Stimulated activated CD8-positive, alpha-beta memory T cell treated with anti-CD3 and anti-CD28 coated beads, Interleukin-12 subunit alpha, Interleukin-12 subunit beta, amount 100 ng/mL, for 24 hours (primary cell): ENCODE measurements around the gene TPRG1L.
"Not testable (repeated sequence)": the region's sequence is repeated elsewhere in the genome, so short reads cannot be mapped to it uniquely, and the experiment has no call there.

Source experiments
- DNase-seq: peaks from one replicate; pipeline ENCODE4 v3.0.0-alpha.2; 2020; ENCODE audit errors: extremely low read depth

The TPRG1L gene

DNA sequence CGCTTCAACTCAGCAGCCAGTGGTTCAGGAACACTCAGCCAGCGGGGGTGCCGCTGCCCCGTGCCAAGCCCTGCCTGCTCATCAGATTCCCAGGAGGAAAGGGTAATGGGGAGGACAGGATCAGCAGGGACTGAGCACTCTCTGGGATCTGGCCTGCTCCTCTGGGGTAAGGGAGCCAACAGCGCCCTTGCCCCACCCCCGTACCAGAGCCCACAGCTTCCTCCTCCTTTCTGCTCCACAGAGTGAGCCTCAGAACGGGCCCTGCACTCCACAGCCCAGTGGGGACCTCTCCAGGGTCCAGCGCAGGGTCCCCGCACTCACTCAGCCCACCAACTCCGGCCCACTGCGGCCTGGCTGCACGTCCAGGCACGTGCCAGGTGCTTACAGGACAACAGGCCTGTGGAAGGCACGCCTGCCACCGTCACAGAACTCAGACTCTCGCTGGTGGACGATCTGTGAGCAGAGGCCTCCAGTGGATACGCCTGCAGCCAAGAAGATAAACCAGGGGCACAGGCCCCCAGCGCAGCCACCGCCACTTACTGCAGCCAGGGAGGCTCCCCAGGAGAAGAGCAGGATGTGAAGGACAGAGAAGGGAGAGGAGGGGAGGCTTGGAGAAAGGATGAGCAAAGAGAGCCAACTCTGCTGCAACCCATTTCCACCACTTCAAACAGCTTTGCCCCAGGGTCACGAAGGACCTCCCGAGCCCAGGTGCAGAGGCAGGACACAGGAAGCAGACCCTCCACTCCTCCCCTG is 15.6 kb upstream of the TPRG1L start:
- no peak for DNase-seq

DNA sequence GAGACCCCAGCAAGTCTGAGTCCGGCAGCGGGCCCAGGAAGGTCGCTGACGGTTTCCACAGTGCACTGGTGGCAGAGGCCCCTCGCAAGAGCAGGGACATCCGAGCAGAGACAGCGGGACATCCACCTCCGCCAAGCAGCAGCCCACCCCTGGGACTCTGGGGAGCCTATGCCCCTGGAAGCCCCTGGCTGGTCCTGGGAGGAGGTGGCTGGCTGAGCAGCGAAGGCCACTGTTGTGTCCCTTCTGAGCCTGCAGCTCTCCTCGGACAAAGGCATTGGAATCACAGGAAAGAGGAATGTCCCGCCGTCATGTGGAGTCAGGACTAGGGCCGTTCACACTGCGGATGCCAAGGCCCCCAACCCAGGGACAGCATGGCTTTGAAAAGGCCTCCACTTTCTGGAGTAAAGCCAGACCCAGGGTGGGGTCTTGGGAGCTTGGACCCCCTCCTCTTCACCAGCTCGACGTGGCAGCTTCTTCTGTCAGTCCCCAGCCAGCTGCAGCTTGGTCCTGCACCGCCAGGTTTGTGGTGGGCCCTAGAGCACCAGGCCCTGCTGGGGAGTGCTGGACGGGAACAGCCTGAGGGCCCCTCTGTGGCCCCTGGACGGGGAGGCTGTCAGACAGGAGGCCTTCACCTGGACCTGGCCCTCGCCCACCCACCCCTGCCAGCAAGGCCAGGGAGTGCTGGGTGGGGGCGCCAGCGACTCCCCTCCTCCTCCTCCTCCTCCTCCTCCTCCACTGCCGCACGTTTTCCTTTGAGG is 14.9 kb upstream of the TPRG1L start:
- no peak for DNase-seq

DNA sequence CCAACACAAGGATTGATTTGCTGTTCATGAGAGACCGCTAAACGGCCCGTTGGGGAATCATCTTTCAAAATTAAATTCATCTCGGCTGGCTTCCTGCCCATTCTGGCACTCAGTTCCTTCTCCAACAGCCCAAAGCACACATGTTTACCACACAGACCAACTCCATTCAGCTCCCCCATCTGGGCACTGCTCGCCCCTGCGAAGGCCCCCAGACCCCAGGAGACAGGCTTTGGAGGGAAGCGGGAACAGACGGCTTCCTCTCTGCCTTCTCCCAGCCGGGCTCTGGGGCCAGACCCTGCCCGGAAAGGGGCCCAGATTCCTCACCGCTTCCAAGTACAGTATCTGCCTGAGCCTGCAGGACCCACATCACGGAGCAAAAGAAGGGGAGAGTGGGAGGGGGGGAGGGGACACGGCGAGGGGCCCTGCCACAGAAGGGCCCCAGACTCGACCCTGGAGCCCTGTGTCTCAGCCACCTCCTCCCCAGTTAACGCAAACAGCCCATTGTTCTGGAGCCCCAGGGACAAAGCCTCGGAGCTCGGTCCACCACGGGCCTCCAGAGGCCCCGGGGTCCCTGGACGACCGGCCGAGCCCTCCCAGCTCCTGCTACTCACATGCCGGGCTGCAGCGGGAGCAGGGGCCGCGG is 14.2 kb upstream of the TPRG1L start:
- DNase-seq: no peak

DNA sequence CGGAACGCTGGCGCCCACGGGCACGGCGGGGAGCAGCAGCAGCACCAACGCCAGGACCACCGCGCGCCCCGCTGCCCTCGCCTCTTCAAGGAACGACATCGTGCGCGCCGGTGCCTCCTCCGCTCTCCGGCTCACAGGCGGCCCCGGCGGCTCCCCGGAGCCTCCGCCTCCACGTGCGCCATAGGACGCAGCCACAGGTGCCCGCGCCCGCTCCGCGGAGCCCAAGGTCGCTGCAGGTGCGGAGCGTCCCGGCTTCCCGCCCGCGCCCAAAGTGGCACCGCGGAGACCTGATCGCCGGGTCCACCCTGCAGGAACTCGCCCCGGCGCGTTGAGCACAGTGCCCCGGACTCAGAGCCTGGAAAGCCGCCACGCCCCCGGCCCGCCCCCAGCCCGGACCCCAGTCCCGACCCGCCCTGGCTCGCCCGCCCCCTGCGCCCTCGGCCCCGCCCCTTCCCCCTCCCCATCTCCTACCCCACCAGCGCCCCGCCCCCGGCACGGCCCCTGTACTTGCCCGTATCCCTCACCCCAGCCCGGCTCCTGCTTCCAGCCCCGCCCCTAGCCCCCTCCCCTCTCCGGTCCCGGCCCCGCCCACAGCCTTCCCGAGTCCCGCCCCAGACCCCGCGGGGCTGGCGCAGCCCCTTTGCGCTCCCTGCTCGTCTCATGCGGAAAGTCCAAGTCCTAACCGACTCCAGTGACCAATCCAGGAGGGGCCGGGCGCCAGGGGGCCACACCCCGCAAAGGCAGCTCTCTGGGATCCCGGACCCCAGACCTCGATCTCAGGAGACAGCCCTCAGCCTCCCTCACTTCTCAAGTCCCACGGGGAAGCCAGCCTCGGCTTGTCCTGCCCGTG is 13.4 kb upstream of the TPRG1L start, which contains the start of gene MEGF6:
Gene MEGF6, minus strand, starts transcription at position 339 of the 850 bp plus-strand sequence. Its CDS starts 240 bp downstream, at position 99.
- DNase-seq: peak; percentile 35

DNA sequence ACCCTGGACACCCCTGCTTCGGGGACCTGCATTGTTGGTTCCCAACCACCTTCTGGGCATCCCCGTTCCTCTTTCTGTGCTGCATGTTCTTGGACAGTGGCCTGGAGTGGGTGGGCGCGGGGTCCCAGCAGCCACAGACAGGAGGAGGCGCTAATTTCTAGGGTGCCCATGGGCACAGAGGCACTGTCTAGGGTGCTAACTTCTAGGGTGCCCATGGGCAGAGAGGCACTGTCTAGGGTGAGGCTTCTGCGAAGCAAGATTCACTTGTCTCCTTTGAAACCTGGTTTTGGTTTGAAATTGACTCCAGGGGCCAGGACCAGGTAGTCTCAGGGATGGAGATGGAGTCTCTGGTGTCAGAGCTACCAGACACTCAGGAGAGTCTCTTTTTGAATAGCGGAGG is 12.7 kb upstream of the TPRG1L start:
- DNase-seq: no peak

DNA sequence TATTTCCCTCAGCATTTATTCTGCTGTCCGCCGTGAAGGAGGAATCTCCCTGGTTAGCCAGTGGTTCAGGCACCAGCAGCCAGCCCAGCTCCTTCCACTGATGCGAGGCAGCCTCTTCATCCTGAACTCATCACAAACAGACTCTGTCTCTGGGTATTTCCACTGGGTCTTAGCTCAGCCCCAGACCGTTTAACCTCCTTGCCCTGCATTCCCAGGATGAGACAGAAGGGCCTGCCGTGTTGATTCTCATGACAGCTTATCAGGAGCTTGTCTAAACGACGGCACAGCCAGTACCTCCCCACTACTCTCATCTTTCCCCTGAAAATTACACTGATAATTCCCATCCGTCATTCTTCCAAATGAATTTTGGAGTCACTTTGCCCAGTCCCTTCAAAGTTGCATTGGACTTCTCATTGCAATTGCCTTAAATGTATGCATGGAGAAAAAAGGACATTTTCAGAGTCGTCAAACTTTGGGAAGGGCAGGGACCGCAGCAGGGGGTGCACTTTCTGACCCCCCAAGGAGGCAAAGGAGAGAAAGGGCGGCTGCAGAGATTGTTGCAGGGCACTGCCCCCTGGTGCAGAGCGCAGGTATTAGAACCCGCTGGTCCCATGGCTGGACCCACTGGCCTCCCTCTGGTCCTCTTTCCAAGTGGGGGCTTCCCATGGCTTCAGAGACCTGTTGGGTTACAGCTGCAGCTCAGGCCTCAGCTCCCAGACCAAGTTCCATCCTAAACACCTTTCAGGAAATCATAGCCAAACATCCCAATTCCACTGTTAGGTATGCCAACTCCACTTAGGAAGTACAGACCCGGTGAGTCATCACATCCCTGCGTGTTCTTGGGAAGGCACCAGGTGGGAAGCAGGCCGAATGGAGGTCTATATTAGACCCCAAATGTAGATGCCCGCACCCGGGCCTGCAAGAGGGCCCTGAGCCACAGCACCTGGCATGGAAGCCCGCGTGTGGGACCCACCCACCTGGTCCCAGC is 9.8 kb upstream of the TPRG1L start:
- no peak for DNase-seq

DNA sequence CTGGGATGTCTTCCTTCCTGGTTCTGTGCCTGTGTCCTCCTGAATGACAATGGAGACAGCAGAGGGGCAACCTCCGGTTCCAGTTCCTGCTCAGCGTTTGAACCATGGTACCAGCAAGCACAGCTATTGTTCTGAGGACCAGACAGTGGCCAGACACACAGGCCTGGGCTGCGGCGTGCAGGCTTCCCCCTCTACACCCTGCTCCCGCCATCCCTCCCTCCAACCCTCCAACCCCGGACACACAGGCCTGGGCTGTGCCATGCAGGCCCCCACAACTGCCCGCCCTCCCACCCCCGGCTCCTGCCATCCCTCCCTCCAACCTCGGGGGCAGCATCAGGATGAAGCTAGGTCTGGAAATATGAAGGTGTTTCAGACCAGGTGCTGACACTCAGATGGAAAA is 8.0 kb upstream of the TPRG1L start:
- DNase-seq: no peak

DNA sequence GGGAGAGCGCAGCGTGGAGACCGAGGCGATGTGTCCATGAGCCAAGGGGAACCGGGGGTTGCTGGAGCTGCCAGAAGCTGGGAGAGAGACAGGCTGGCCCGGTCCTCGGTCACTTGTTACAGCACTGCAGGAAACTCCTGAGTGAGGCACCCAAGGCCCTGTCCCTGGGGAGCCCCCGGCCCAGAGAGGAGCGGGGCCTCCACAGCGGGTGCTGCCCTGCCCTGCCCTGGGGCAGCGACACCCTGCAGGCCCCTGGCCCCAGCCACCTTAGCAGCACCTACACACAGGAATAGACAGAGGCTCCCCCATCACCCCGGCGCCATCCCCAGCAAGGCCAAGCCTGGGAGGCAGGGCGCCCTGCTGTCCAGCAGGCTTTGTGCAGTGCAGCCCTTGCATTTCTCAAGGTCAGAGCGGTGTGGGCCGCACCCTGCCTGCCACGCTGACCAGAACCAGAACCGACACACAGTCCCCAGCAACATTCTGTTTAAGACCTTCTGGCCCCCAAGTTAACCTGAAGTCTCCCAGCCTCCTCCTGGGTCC is 6.9 kb upstream of the TPRG1L start:
- DNase-seq: no peak

DNA sequence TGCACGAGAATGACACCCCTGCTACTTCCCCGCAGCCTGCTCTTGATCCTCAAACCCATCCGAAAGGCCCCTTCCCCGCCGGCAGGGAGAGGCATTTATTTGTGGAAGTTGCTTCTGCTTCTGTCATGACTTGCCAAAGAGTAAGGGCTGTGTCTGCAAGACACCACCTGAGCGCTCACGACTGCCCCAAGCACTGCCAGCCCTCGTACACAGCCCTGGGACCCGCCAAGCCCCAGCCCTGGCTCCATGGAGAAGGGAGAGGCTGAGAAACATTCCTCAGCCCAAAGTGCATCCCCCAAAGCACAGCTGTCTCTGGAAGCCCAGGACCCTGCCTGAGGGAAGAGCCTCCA is 6.3 kb upstream of the TPRG1L start:
- no peak for DNase-seq

DNA sequence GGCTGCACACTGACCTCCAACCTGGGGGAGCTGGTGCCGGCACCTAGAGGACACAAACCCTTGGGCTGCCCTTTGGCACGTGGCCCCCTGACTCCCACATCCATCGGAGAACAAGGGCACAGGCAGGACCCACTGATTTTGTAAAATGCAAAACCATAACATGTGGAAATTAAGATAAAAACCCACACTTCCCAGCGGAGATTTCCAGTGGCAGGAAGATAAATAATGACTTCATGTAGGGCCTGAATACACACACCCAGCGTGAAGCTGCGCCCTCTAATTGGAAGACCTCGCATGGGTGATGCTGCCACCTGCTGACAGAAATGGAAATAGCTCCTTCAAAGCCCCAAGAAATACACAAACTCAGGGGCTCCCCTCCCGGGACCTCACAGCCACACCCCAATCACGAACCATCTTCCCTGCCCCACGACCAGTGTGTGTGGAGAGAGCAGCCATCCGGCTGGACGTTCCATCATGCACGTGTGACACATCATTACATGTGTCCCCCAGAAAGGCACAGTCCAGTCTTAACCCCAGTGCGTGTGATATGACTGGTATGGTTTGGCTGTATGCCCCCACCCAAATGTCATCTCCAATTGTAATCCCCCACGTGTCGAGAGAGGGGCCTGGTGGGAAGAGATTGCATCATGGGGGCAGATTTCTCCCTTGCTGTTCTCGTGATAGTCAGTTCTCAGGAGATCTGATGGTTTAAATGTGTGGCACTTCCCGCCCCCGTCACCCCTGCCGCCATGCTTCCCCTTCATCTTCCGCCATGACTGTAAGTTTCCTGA is 5.7 kb upstream of the TPRG1L start:
- DNase-seq: peak; percentile 39

DNA sequence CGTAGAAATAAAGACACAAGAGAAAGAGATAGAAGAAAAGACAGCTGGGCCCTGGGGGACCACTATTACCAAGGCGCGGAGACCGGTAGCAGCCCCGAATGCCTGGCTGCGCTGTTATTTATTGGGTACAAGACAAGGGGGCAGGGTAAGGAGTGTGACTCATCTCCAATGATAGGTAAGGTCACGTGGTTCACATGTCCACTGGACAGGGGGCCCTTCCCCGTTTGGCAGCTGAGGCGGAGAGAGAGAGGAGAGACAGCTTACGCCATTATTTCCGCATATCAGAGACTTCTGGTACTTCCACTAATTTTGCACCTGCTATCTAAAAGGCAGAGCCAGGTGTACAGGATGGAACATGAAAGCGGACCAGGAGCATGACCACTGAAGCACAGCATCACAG is 4.1 kb upstream of the TPRG1L start:
- no peak for DNase-seq

DNA sequence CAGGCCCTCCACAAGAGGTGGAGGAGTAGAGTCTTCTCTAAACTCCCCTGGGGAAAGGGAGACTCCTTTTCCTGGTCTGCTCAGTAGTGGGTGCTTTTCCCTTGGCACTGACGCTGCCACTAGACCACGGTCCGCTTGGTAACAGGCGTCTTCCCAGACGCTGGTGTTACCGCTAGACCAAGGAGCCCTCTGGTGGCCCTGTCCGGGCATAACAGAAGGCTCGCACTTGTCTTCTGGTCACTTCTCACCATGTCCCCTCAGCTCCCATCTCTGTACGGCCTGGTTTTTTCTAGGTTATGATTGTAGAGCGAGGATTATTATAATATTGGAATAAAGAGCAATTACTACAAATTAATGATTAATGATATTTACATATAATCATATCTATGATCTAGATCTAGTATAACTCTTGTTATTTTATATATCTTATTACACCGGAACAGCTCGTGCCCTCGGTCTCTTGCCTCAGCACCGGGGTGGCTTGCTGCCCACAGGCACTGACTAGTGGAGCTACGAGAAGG is 3.6 kb upstream of the TPRG1L start:
- not testable (repeated sequence) for DNase-seq

DNA sequence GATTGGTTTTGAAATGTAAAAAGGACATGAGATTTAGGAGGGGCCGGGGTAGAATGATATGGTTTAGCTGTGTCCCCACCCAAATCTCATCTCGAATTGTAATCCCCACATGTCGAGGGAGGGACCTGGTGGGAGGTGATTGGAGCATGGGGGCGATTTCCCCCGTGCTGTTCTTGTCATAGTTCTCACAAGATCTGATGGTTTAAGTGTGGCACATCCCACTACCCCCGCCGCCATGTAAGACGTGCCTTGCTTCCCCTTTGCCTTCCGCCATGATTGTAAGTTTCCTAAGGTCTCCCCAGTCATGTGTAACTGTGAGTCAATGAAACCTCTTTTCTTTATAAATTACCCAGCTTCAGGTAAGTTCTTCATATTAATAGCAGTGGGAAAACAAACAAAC is 2.7 kb upstream of the TPRG1L start:
- DNase-seq: not testable (repeated sequence)

DNA sequence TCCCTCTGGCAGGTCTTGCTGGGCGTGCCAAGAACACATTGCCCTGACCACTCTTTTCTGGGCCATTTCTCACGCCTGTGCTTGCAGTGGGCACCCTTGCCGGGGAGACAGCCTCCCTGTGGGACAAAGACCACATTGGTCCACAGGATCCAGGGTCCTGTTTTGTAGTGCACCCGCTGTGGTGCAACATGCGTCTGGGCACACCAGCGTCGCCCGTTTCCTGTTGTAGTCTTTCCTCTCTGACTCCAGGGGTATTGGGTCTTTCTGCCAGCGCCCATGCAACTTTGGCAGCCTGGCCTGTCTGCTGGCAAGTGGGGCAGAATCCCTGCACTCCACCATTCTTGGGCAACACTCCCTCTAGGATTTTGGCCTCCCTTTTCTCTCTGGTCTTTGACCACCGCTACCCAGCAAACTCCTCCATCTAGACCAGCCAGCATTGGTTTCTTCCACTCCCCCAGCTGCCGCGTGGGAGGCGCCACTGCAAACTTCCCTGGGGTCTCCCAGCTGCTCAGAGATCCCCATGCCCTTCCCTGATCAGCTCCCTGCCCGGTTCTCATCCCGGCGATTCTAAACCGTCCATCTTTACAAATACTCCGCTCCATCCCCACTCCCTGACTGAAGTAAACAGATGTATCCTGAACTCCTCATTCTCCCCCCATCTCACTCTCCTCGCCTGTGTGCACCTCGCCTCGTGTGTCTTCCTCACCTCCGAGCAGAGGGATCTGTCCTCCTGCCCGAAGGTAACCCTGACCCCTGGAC is 1.2 kb upstream of the TPRG1L start:
- no peak for DNase-seq

DNA sequence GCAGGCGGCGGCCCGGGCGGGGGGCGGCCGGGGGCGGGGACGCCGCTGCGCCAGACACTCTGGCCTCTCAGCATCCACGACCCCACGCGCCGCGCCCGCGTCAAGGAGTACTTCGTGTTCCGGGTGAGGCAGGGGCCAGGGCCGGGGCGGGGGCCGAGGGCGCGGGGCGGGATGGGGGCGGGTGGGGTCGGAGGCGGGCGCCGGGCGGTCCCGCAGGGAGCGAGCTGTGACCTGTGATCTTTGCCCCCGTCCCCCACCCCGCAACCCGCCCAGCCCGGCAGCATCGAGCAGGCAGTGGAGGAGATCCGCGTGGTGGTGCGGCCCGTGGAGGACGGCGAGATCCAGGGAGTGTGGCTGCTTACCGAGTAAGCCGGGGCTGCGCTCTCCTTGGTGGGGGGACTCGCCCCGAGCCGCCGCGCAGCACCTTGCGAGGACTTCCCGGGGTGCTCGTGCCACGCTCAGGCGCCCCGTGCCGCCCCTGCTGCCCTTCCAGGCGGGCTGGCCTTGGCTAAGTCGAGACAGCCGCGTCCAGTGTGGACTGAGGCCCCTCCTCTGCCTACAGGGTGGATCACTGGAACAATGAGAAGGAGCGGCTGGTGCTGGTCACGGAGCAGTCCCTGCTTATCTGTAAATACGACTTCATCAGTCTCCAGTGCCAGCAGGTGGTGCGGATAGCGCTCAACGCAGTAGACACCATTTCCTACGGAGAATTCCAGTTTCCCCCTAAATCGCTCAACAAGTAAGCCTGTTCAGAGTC is 514 bp downstream of the TPRG1L start:
- no peak for DNase-seq

DNA sequence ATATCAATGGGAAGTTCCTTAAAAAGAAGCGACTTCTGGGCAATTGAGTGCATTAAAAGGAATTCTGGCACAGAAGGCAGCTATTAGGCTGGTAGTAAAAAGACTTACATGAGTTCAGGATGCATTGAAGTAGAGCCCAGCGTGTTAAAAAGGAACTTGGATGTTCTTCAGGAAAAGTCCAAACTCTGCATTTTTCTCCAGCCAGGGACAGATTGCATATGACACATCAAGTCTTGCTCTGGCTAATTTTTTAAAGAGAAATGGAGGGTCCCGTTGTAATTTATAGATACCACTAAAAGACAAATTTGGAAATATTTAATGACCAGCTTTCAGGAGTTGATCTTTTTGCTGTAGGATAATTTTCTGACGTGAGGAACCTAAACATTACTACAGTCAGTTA is 1.2 kb downstream of the TPRG1L start:
- no peak for DNase-seq

DNA sequence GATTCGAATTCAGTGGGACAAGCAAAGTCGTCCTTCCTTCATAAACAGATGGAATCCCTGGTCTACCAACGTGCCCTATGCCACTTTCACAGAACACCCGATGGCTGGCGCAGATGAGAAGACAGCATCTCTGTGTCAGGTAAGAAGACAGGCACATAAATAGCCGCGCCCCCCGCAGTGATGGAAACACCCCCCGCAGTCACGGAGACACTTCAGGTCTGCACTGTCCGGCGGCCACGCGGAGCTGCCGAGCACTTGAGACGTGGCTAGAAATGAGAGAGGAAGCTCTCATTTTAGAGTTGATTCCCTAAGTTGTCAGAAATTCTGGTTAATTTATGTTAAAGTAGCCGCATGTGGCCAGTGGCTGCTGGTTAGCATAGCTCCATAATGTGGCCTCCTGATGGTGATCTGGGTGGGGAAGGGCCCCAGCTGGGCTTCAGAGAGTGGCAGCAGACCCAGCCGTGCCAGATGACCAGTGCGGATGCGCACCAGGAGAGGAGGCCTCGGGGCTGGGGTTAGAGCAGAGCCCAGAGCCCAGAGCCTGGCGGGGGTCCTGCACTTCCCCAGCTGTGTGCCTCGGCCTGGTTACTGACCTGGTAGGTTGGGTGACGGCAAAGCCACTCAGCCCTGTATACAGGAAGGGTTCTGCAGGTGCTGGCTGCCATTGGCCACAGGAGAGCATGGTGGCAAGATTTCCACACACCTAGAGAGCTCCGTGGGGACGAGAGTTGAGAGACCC is 2.9 kb downstream of the TPRG1L start:
- no peak for DNase-seq
